ENCODE data around the gene MYLK.

Gene MYLK

DNA sequence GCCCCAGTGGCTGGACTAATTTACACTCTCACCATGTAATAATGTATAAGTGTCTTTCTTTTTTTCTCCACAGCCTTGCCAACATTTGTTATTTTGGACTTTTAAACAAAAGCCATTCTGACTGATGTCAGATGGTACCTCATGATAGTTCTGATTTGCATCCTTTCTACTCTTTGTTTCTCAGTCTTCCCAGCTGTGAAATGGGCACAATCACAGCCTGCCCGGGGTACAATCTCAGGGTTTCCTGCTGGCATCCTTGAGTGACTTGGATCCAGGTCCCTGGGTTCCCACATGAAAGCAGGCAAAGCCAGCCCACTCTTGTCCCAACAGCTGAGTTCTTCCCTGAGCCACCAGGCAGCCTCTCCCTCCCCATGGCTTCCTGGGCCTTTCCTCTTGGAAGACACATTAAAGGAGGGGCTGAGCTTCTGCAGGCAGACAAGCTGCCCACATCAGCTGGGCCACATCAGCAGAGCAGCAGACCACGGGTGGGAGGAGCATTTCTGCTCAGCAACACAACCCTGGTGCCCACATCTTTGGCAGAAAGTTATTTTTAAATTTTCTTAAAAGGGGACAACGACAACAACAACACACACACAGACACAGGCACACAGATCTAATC, 82.0 kb downstream of the MYLK start:
- no peak overlapping the region for H3K4me3 ChIP-seq (ENCODE audit: low read length)
- DNase-seq (ENCODE audit: low read depth, low spot score), result no peak

DNA sequence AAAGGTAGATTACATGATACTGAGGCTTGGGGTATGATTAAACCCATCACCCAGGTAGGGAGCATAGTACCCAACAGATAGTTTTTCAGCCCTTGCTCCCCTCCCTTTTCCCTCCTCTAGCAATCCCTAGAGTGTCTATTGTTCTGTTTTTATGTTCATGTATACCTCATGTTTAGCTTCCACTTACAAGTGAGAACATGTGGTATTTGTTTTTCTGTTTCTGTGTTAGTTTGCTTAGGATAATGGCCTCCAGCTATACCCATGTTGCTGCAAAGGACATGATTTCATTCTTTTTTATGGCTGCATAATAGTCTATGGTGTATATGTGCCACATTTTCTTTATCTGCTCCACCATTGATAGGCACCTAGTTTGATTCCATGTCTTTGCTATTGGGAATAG, 82.7 kb downstream of the MYLK start:
- H3K4me3 ChIP-seq (ENCODE audit: low read length), result no peak overlapping the region
- no peak for DNase-seq (ENCODE audit: low read depth, low spot score)

DNA sequence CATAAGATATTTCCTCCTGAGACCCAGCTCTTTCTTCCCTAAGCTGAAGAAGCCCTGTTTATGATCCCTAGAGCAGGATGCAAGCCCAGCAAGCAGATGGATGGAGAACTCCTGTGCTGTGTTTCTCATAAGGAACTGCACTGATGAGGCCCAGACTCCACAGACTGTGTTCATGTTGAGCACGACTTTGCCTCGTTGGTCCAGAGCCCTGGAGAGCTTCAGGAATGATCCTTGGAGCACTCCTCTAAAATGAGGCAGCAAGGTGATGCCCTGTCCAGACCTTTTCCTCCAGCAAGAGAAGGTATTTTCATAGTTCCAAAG, 83.8 kb downstream of the MYLK start:
- DNase-seq (ENCODE audit: low read depth, low spot score), result no peak
- H3K4me3 ChIP-seq (ENCODE audit: low read length), result no peak overlapping the region

DNA sequence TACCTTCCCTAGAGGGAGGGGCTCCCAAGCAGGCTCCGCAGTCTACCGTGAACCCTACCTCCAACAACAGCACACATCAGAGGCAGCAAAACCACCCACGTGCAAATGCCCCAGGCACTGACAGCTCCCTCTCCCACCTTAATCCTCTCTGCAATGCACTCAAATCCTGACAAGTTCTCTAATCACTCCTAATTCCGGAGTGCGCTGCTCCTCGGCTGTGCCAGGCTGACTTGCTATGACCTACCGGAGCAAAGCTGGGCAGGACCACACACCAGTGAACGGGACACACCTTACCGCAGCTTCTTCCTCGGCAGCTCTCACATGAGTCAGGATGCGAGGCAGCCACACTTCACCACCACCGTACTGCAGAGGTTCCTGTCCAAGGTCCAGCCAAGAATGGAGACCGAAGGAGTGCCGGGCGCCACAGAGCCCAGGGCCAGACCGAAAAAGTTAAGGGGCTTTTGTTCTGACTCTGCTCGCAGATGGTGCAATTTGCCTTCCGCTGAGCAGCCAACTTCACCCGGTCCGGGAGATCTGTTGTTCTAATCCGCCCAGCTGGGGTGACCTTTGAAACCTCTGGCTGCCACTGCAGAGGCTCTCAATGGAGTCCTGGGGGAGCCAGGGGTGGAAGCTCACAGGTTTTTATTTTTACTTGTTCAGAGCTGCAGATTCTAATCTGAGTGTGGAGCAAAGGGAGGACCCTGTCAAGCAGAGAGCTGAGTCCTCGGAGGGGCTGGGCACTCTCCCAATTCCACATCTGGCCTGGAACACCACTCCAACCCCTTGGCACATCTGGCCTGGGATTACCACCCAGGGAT, 84.4 kb downstream of the MYLK start:
- DNase-seq (ENCODE audit: low read depth, low spot score), result no peak
- H3K4me3 ChIP-seq (ENCODE audit: low read length), result no peak overlapping the region

DNA sequence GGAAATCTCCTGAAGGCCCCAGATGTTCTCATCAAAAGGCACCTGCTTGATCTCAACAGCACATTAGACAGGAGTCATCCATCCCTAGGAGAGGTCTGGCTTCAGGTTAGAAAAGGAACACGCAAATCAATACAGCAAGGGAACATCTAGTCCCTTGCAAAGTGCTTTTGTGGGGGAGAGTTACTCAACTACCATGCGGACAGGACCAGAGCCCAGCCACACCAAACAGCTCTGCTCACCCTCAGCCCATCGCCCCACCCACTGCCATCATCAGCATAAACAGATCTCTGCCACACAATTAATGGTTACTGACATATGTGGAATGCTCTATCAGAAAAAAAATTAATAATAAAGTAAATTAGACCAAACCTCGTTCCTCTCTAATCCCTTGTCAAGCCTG, 85.6 kb downstream of the MYLK start:
- no peak for DNase-seq (ENCODE audit: low read depth, low spot score)

DNA sequence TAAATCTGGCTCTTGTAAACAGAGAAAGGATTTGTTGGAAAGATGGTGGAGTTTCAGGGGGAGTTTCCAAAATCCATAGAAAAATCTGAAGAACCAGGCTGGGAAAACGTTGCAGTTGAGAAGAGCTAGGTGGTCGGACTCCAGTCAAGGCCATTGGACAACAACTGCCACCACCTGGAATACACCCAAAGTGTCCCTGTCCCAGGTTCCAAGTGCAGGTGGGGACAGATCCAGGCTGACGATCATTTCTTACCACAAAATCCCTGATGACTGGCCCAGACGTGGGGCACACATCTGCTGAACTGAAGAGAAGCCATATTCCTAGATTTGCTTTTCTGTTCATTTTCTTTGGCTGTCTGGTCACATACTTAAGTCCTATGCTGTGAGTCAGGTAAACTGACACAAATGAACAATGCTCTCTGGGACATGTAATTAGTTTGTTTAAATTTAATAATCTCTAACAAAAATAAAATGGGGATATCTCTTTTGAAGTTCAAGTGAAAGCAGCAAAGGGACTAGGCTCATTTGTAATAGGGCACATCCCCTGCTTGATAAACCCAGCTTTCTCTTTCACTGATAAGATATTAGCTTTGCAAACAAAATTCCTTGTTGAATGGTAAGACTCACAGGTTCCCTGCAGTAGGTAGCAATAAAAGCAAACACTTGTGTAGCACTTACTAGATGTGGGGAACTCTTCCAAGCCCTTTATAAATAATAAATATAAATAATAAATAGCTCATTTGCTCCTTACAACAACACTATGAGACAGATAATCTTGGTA, 88.5 kb downstream of the MYLK start:
- no peak overlapping the region for H3K4me3 ChIP-seq (ENCODE audit: low read length)
- DNase-seq (ENCODE audit: low read depth, low spot score), result no peak

More for the DNA sequence above, 85.6 kb downstream of the MYLK start:
- no peak overlapping the region for H3K4me3 ChIP-seq (ENCODE audit: low read length)

DNA sequence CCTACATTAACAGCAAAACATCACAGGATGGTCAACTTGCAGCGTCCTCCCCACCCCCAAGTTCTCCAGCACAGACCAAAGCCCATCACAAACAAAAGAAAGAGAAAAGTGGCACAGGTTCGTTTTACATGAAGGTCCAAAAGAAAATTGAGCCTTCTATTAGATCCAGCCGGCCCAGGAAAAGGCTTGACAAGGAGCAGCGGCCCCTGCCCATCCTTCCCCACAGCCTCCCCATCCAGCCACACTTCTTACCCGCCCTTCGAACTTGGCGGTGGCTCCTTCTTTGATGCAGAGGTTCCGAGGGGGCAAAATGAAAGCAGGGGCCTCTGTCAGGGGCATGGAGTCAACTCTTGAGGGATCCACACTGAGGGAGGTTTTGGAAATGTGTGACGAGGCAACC, 90.7 kb downstream of the MYLK start:
- no peak for DNase-seq (ENCODE audit: low read depth, low spot score)
- H3K4me3 ChIP-seq (ENCODE audit: low read length), result no peak overlapping the region

DNA sequence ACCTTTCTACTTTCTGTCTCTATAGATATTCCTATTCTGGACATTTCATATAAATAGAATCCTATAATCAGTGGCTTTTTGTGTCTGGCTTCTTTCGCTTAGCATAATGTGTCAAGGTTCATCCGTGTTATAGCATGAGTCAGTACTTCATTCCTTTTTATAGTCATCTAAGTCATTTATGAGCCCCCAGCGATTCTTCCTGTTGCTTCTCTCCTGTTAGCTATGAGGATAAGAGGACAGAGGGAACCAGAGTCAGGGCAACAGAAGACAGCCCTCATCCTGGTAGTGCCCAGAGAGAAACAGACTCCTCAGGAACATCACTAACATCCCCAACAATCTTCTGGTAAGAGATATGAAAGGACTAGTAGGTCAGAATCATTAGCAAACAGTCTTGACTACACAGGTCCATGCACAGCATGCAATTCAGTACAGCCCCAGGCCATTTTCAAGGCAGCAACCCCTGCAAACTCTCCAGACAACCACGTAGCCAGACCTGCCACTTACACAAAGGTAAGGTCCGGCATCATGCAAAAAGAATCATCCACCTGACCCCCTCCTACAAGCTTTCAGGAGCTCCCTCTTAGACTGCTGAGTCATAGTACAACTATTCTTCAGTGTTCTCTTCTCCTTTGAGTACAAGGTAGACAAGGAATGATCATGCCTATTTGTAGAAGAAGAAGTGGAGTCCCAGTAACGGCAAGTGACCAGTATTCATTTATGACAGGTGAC, 91.5 kb downstream of the MYLK start:
- no peak for DNase-seq (ENCODE audit: low read depth, low spot score)
- H3K4me3 ChIP-seq (ENCODE audit: low read length), result no peak overlapping the region

DNA sequence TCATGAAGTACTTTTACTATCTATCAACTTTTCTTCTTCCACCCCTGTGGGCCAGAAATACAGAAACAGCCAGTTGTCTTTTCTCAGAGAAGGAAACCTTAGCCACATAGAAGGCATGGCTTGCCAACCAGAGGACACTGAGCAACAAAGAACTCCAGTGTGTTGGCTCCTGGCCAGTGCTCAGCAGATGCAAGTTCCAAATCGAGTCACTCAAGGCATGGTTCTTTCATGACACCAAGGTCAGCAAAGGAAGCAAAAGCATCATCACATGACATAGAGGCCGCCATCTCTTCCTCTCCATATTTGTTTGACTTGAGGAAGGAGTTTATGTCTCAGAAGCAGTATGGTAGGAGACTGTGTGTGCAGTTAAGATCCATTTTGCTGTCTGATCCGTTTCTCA, 92.2 kb downstream of the MYLK start:
- peak; percentile 10 for DNase-seq (ENCODE audit: low read depth, low spot score)
- H3K4me3 ChIP-seq (ENCODE audit: low read length), result no peak overlapping the region

DNA sequence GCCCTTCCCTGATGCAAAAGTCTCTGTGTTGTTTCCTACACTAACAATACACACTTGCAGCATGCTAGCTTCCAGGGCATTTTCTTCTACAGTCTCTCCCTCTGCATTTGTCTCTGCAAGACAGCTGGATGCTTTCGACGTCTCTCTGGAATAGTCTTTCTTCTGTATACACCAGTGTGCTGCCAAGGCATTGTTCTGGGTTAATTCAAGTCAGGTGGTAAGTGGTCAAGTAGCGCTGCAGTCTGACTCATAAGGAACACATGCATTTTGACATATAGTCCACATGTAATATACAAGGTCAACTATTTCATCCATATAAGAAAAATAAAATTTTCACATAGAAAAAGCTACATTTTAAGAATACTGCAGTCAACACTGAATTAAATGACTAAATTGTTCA, 92.7 kb downstream of the MYLK start:
- no peak for DNase-seq (ENCODE audit: low read depth, low spot score)
- no peak overlapping the region for H3K4me3 ChIP-seq (ENCODE audit: low read length)

DNA sequence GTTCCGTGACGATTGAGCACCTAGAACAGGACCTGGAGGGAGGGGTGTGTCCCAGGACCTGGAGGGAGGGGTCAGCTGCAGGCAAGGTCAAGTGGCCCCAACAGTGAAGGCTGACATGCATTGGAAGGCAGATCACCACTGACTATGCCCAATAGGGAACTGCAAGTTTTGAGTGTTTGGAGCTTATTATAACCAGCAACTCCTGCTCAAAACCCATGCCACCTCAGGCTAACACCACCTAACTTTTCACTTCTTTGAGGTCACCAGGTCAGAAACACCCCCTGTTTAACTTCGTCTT, 93.1 kb downstream of the MYLK start:
- no peak overlapping the region for H3K4me3 ChIP-seq (ENCODE audit: low read length)
- DNase-seq (ENCODE audit: low read depth, low spot score), result no peak

DNA sequence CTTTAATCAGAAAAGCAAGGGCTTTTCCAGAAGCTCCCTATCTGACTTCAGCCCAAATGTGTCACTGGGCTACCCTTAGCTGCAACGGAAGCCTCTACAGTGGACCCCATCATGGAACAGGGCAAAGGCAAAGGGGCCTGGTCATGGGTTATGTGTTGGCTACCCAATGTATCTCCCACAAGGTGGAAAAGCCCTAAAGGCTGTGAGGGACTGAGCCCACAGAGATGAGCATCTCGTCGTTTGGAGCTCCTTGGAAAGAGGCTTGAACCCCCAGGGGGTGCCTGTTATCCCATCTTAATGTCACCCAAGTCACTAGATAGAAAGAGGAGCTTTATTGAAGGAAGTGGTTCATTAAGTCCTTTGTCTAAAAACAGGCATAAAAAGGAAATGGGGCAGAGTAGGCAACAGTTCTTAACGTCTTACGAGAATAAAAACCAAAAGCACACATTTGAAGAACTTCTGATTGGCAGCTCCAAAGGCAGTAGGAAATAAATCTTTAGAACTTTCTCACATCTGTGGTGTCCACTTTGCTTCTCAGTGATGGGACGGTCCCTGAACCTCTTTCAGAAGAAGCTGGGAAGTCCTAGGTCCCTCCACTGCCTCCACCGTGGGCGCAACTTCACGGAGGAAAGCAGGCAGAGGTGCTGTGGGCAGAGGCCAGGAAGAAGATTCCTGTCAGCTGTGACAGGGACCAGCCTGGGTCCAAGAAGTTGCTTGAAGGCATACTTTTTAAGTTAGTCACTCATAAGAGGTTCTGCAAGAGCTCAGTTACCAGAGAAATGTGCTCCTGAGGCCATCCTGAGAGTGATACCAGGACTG, 93.7 kb downstream of the MYLK start:
- peak; percentile 28 for DNase-seq (ENCODE audit: low read depth, low spot score)
- H3K4me3 ChIP-seq (ENCODE audit: low read length), result no peak overlapping the region

DNA sequence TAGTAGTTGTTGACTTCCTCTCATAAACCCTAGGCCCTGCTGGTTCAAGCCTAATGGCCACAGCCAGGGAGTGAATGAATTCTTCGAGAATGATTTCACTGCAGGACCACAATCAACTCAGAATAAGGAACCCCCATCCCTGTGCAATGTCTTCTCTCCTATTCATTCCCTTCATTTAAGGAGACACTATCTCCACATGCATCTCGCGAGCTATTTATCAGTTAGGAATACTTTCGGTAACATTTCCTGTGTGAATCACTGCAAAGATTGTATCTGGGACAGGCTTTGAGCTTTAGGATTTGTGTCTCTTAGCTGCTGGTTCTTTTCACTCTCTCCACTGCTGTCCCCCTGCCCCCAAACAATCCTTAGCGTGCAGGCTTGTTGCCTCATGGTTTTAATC, 94.4 kb downstream of the MYLK start:
- no peak overlapping the region for H3K4me3 ChIP-seq (ENCODE audit: low read length)
- DNase-seq (ENCODE audit: low read depth, low spot score), result no peak

DNA sequence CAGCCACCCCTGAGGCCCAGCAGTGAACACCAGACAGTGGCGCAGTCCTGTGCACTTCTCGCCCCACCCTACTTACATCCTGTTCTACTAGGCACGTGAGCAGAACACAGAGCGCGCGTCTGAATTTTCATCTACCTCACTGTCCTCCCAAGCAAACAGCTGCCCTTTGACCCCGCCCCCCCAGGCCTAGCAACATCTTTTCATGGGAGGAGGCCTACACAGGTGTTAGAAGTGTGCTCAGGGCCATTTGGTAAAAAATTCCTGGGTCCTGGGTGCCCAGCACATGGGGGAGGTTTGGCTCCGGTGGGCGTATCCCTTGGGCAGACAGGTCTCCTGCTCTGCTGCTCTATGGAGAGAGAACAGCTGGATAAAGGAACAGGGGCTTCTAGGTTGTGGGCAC, 95.0 kb downstream of the MYLK start:
- H3K4me3 ChIP-seq (ENCODE audit: low read length), result no peak overlapping the region
- no peak for DNase-seq (ENCODE audit: low read depth, low spot score)

DNA sequence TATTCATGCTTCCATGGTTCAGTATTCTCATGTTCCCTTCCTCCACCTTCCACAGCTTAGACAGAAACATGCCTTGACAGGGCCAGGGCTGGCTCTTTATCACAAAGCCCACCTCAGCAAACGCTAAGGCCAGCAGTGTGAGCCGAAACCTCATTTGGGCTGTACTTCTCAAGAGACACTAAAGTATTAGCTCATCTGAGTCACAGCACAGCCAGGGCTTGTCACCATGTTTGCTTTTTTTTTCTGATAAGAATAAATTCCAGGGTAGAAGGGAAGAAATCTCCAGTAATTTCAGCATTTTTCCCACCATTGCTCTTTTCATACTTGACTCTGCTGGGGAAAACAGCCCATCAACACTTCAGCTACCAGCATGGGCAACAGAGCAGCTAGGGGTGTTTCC, 95.4 kb downstream of the MYLK start:
- no peak for DNase-seq (ENCODE audit: low read depth, low spot score)
- H3K4me3 ChIP-seq (ENCODE audit: low read length), result no peak overlapping the region

DNA sequence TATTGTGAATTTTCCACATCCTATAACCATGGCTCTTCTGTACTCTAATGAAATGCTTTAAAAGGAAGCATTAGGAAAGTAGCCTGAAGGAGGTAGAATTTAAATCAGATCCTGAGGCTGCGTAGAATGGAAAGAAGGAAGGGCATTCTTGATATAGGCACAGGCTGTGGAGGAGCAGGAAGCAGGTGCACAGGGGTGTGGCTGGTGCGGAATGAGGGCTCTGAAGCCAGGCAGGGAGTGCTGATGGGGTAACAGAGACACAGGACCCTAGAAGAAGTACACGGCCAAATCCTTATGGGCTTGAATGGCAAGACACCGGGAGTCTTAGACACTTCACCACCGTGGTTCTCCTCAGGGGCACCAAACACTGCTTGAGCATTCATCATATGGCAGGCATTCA, 97.0 kb downstream of the MYLK start:
- DNase-seq (ENCODE audit: low read depth, low spot score), result no peak
- no peak overlapping the region for H3K4me3 ChIP-seq (ENCODE audit: low read length)

DNA sequence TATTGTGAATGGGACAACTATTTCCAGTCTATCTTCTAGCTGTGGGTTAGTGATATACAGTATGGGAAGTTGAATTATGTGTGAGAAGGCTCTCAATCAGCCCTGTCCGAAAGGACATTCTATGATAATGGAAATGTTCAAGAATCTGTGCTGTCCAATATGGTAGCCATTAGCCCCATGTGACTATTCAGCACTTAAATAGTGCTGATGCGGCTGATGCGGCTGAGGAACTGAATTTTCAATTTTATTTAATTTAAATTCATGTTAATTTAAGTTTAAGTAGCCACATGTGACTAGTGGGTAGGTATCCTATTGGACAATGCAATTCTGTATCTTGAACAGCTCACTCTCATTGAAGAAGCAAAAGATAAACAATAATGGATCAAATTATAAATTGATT, 98.5 kb downstream of the MYLK start:
- DNase-seq (ENCODE audit: low read depth, low spot score), result no peak
- no peak overlapping the region for H3K4me3 ChIP-seq (ENCODE audit: low read length)

DNA sequence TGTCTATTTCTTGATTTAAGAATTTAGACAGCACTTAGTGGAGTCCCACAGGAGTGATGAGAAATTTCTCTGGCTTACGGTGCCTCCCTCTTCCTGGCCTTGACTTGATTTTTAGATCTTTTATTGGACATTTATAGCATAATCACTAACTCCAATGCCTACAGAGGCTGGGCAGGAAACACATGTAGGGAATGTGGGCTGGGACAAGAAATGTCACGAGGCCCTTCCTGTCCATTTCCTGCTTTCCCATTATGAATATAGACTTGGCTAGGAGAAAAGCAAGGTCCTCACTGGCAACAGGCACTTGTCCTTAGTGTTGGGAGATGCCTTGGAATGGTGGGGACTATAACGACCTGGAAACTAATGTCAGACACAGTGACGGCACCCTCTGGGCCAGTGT, 100.3 kb downstream of the MYLK start:
- DNase-seq (ENCODE audit: low read depth, low spot score), result no peak
- H3K4me3 ChIP-seq (ENCODE audit: low read length), result no peak overlapping the region

DNA sequence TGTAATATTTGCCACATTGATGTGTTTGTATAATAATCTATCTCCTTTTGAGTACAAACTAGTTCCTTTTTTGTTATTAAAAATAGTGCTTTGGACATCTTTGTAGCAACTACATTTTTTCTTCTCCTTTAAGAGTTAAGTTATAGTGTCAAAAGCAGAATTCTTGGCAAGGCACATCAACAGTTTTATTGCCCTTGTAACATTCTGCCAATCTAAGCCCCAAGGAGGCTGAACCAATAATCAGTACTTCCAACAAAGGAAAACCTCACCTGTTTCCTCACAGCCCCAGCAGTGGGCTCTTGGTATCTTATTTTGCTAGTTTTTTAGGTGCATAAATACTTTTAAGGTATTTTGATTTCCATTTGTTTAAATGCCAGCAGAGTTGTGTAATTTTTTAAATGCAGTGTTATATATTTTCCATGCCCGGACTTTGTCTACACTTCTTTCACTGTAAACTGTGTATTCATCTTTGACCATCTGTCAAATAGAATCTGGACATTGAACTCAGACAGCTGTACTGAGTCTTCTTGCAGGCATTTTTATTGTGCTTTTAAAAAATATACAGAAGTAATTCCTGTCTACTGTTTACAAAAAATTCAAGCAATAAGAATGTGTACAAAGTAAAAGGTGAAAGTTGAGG, 101.0 kb downstream of the MYLK start:
- DNase-seq (ENCODE audit: low read depth, low spot score), result no peak
- H3K4me3 ChIP-seq (ENCODE audit: low read length), result no peak overlapping the region
